ENCODE data around the gene STAG3.

DNA sequence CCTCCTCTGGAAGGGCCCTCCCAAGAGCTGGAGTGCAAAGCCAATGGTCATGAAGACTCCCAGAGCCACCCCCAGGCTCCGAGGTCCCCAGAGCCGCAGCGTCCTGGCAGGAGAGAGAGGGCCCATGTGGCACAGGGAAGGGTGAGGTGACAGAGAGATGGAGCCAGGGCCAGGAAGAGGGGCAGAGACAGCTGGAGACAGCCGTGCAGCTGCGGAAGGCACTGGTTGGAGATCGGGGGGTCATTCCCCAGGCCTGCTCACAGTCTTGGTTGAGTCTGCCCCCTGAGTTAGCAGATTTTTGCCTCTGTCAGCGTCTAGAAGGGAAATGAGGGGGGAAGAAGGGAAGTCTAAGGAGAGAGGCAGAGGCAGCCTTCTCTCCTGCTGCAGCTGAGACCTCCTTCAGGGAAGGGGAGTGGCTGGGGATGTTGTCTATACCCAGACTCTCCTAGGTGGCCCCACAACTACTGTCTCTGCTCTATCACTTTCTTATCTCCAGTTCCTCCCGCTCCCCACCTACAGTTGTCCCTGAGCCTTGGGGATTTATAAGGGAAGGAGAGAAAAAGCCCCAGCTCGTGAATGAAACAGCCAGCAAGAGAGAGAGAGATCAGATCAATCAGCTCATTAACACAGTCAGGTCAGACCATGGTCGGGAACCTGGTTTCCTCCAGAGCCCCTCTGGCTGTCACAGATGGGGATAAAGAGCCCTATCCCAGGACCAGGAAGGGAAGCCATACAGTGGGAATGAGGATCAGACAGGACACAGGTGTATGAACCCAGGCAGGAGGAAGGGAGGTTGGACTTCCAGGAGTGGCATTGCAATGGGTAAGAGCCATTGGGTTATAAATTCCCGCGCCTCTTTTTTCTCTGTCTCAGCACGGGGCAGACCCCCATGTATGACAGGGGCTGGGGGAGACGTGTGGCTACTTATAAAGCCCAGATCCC, 10.5 kb upstream of the STAG3 start:
- TF ChIP-seq CTCF (IDR thresholded peaks at IDR 0.05) (no peak), POLR2A (IDR thresholded peaks at IDR 0.05) (no peak)
